ENCODE data around the gene MEF2A.
A peak's percentile ranks its signal among the peaks of the same experiment; 100 is the strongest.
"Not testable (repeated sequence)": the region's sequence is repeated elsewhere in the genome, so short reads cannot be mapped to it uniquely, and the experiment has no call there.

Gene MEF2A

GRCh38 chr15:99731336-99732123 lies 165.7 kb downstream of the MEF2A start:
- H3K4me3 ChIP-seq (ENCODE audit: low read depth in 1 of 5, low read length in 5 of 5), result peak overlapping the region; percentile 79 to 87 (median 81)
- H3K27ac ChIP-seq (ENCODE audit: low read depth, low read length), result peak overlapping the region; percentile 86
- H3K4me1 ChIP-seq (ENCODE audit: control insufficient read depth in 5 of 5, insufficient read depth in 5 of 5, low read length in 5 of 5), result peaks cover 0 to 42% (median 34%) of the 10 kb centered on the region in 5 donors
- peaks cover 0 to 25% (median 19%) of the 10 kb centered on the region in 5 donors for H3K36me3 ChIP-seq (ENCODE audit: control insufficient read depth in 5 of 5, insufficient read depth in 5 of 5, low read length in 5 of 5)
- peak overlapping the region in 3 of 5 donors; percentile 82 to 90 (median 90) for H3K9ac ChIP-seq (ENCODE audit: low read length in 5 of 5)
- no peaks in the 10 kb centered on the region for H3K9me3 ChIP-seq (ENCODE audit: control insufficient read depth in 5 of 5, low read length in 5 of 5)
- H3K27me3 ChIP-seq (ENCODE audit: control insufficient read depth in 5 of 5, insufficient read depth in 4 of 5, low read length in 5 of 5), result no peaks in the 10 kb centered on the region

GRCh38 chr15:99732124-99732750 lies 166.5 kb downstream of the MEF2A start:
- peak overlapping the region; percentile 86 for H3K27ac ChIP-seq (ENCODE audit: low read depth, low read length)
- H3K27me3 ChIP-seq (ENCODE audit: control insufficient read depth in 5 of 5, insufficient read depth in 4 of 5, low read length in 5 of 5), result no peaks in the 10 kb centered on the region
- H3K4me1 ChIP-seq (ENCODE audit: control insufficient read depth in 5 of 5, insufficient read depth in 5 of 5, low read length in 5 of 5), result peaks cover 0 to 42% (median 34%) of the 10 kb centered on the region in 5 donors
- peaks cover 0 to 22% (median 19%) of the 10 kb centered on the region in 5 donors for H3K36me3 ChIP-seq (ENCODE audit: control insufficient read depth in 5 of 5, insufficient read depth in 5 of 5, low read length in 5 of 5)
- H3K9me3 ChIP-seq (ENCODE audit: control insufficient read depth in 5 of 5, low read length in 5 of 5), result peaks cover 0 to under 1% (median 0%) of the 10 kb centered on the region in 5 donors
- peak overlapping the region; percentile 78 to 90 (median 87) for H3K9ac ChIP-seq (ENCODE audit: low read length in 5 of 5)
- peak overlapping the region; percentile 79 to 87 (median 81) for H3K4me3 ChIP-seq (ENCODE audit: low read depth in 1 of 5, low read length in 5 of 5)

DNA sequence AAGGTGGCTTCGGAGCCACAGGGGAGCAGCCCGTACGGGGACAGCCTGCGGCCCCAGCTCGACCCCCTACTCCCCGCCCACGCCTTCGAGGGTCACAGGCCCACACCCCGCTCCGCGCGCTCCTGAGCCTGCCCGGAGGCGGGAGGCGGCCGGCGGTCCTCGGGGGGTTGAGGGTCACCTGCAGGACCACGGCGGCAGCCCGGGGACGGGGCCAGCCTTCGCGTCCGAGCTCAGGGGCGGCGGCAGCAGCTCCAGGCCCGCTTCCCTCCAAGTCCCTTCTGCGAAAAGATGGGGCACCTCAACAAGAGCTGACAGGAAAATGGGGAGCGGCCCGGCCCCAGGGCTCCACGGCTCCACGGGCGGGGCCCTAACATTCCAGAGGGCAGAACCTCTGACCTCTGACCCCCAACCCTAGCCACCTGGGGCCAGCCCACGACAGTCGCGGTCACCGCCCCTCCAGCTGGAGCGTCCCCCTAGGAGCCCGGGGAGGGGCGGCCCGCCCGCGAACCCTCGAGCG lies 167.0 kb downstream of the MEF2A start:
- Histone ChIP-seq H3K9ac (ENCODE audit: low read length in 5 of 5) (peak overlapping the region; percentile 78 to 90 (median 87)), H3K9me3 (ENCODE audit: control insufficient read depth in 5 of 5, low read length in 5 of 5) (peaks cover 0 to 5% (median 0%) of the 10 kb centered on the region in 5 donors), H3K4me1 (ENCODE audit: control insufficient read depth in 5 of 5, insufficient read depth in 5 of 5, low read length in 5 of 5) (peaks cover 0 to 42% (median 34%) of the 10 kb centered on the region in 5 donors), H3K36me3 (ENCODE audit: control insufficient read depth in 5 of 5, insufficient read depth in 5 of 5, low read length in 5 of 5) (peaks cover 0 to 17% (median 16%) of the 10 kb centered on the region in 5 donors), H3K4me3 (ENCODE audit: low read depth in 1 of 5, low read length in 5 of 5) (peak overlapping the region; percentile 79 to 87 (median 81)), H3K27me3 (ENCODE audit: control insufficient read depth in 5 of 5, insufficient read depth in 4 of 5, low read length in 5 of 5) (no peaks in the 10 kb centered on the region), H3K27ac (ENCODE audit: low read depth, low read length) (peak overlapping the region; percentile 86)

DNA sequence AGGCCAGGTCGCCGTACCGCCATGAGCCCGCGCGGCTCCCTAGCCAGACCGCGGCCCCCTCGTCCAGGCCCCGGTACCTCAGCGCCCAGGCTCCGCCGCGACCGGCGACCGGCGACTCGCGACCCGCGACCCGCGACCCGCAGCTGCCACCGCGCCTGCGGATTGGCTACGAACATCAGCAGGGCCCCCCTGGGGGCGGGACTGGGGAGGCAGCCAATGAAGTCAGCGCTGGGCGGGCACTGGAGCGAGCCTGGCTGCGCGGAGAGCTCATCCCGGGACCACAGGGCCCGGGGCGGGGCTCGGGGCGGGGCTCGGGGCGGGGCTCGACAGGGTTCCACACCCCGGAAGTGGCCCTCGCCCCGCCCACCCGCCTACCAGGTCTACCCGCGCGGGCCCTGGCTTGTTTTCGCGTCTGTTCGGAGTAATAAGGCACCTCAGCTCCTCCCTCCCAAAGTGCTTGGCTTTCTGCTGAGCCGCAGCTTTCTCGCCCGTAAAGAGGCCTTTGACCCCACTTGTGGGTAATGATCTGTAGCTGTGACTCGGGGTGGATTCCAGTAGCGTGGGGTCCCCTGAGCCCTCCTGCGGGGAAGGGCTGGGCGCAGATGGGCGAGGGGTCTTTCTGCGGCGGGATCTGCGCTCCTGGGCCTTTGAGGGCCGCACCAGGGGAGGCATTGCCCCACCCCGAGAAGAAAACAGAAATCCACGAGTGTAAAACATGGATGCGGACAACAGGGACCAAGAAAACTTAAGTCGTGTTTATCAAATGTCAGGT lies 167.7 kb downstream of the MEF2A start, which contains the start of gene LYSMD4:
Gene LYSMD4 (minus strand): TSS at position 170 of the 772 bp plus-strand sequence. CDS start 1,438 bp downstream, outside the sequence.
- Histone ChIP-seq H3K9ac (ENCODE audit: low read length in 5 of 5) (peak within 1 kb of the TSS; percentile 78 to 90 (median 87)), H3K4me1 (ENCODE audit: control insufficient read depth in 5 of 5, insufficient read depth in 5 of 5, low read length in 5 of 5) (peaks cover 0 to 42% (median 34%) of the 10 kb centered on the region in 5 donors), H3K36me3 (ENCODE audit: control insufficient read depth in 5 of 5, insufficient read depth in 5 of 5, low read length in 5 of 5) (peaks cover 0 to 11% (median 10%) of the 10 kb centered on the region in 5 donors), H3K9me3 (ENCODE audit: control insufficient read depth in 5 of 5, low read length in 5 of 5) (peaks cover 0 to 5% (median 0%) of the 10 kb centered on the region in 5 donors), H3K4me3 (ENCODE audit: low read depth in 1 of 5, low read length in 5 of 5) (peak within 1 kb of the TSS; percentile 79 to 87 (median 81)), H3K27ac (ENCODE audit: low read depth, low read length) (peak within 1 kb of the TSS; percentile 86), H3K27me3 (ENCODE audit: control insufficient read depth in 5 of 5, insufficient read depth in 4 of 5, low read length in 5 of 5) (no peaks in the 10 kb centered on the region)

GRCh38 chr15:99734040-99734291 lies 168.2 kb downstream of the MEF2A start:
- Histone ChIP-seq H3K4me3 (ENCODE audit: low read depth in 1 of 5, low read length in 5 of 5) (peak overlapping the region in 4 of 5 donors; percentile 68 to 85 (median 72)), H3K9ac (ENCODE audit: low read length in 5 of 5) (peak overlapping the region in 3 of 5 donors; percentile 57 to 83 (median 69)), H3K4me1 (ENCODE audit: control insufficient read depth in 5 of 5, insufficient read depth in 5 of 5, low read length in 5 of 5) (peaks cover 0 to 42% (median 34%) of the 10 kb centered on the region in 5 donors), H3K27ac (ENCODE audit: low read depth, low read length) (peak overlapping the region; percentile 66)
- H3K36me3 ChIP-seq (ENCODE audit: control insufficient read depth in 5 of 5, insufficient read depth in 5 of 5, low read length in 5 of 5); H3K27me3 ChIP-seq (ENCODE audit: control insufficient read depth in 5 of 5, insufficient read depth in 4 of 5, low read length in 5 of 5); H3K9me3 ChIP-seq (ENCODE audit: control insufficient read depth in 5 of 5, low read length in 5 of 5): not testable (repeated sequence)

DNA sequence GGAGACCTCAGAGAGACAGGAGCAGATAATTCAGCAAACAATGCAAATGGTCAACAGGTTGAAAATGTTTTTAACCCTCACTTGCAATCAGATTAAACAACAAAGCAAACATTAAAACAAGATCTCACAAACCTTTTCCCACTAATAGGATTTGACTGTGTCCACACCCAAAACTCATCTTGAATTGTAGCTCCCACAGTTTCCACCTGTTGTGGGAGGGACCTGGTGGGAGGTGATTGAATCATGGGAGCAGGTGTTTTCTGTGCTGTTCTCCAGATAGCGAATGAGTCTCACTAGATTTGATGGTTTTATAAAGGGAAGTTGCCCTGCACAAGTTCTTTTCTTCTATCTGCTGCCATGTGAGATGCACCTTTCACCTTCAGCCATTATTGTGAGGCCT lies 168.8 kb downstream of the MEF2A start:
- H3K27me3 ChIP-seq (ENCODE audit: control insufficient read depth in 5 of 5, insufficient read depth in 4 of 5, low read length in 5 of 5), result no peaks in the 10 kb centered on the region
- no peak overlapping the region for H3K4me3 ChIP-seq (ENCODE audit: low read depth in 1 of 5, low read length in 5 of 5)
- H3K27ac ChIP-seq (ENCODE audit: low read depth, low read length), result no peak overlapping the region
- H3K4me1 ChIP-seq (ENCODE audit: control insufficient read depth in 5 of 5, insufficient read depth in 5 of 5, low read length in 5 of 5), result peaks cover 0 to 36% (median 31%) of the 10 kb centered on the region in 5 donors
- H3K9ac ChIP-seq (ENCODE audit: low read length in 5 of 5), result no peak overlapping the region
- H3K9me3 ChIP-seq (ENCODE audit: control insufficient read depth in 5 of 5, low read length in 5 of 5), result peaks cover 0 to 5% (median 0%) of the 10 kb centered on the region in 5 donors
- peaks cover 0 to 2% (median 0%) of the 10 kb centered on the region in 5 donors for H3K36me3 ChIP-seq (ENCODE audit: control insufficient read depth in 5 of 5, insufficient read depth in 5 of 5, low read length in 5 of 5)

- Histone ChIP-seq H3K4me3 (ENCODE audit: low read depth in 1 of 5, low read length in 5 of 5) (no peak overlapping the region), H3K4me1 (ENCODE audit: control insufficient read depth in 5 of 5, insufficient read depth in 5 of 5, low read length in 5 of 5) (peaks cover 0 to 23% (median 20%) of the 10 kb centered on the region in 5 donors), H3K27ac (ENCODE audit: low read depth, low read length) (no peak overlapping the region), H3K9me3 (ENCODE audit: control insufficient read depth in 5 of 5, low read length in 5 of 5) (peaks cover 0 to 5% (median 0%) of the 10 kb centered on the region in 5 donors), H3K36me3 (ENCODE audit: control insufficient read depth in 5 of 5, insufficient read depth in 5 of 5, low read length in 5 of 5) (peaks cover 0 to 2% (median 0%) of the 10 kb centered on the region in 5 donors), H3K27me3 (ENCODE audit: control insufficient read depth in 5 of 5, insufficient read depth in 4 of 5, low read length in 5 of 5) (no peaks in the 10 kb centered on the region), H3K9ac (ENCODE audit: low read length in 5 of 5) (no peak overlapping the region)
Observed at GRCh38 chr15:99735868-99736267, 170.1 kb downstream of the MEF2A start.

DNA sequence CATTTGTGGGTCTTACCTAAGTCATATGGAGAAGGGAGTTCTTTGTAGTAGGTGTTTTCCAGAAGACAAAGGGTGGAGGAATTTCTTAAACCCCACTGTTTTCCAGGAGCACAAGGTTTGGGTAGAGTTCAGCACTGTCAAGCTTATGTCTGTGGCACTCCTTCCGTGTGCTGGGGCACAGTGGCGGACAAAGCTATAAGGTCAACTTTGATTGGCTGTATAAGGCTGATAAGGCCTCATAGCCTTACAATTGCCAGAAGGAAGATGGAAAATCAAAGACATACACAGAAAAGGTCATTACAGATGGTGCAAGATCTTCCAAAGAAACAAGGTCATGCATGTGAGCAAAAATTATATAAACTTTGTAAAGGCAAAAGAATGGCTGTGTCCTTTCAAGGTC lies 170.9 kb downstream of the MEF2A start:
- no peak overlapping the region for H3K4me3 ChIP-seq (ENCODE audit: low read depth in 1 of 5, low read length in 5 of 5)
- H3K36me3 ChIP-seq (ENCODE audit: control insufficient read depth in 5 of 5, insufficient read depth in 5 of 5, low read length in 5 of 5), result no peaks in the 10 kb centered on the region
- no peak overlapping the region for H3K27ac ChIP-seq (ENCODE audit: low read depth, low read length)
- H3K9ac ChIP-seq (ENCODE audit: low read length in 5 of 5), result no peak overlapping the region
- H3K4me1 ChIP-seq (ENCODE audit: control insufficient read depth in 5 of 5, insufficient read depth in 5 of 5, low read length in 5 of 5), result peaks cover 0 to 15% (median 14%) of the 10 kb centered on the region in 5 donors
- H3K9me3 ChIP-seq (ENCODE audit: control insufficient read depth in 5 of 5, low read length in 5 of 5), result peaks cover 0 to 5% (median 0%) of the 10 kb centered on the region in 5 donors
- no peaks in the 10 kb centered on the region for H3K27me3 ChIP-seq (ENCODE audit: control insufficient read depth in 5 of 5, insufficient read depth in 4 of 5, low read length in 5 of 5)

DNA sequence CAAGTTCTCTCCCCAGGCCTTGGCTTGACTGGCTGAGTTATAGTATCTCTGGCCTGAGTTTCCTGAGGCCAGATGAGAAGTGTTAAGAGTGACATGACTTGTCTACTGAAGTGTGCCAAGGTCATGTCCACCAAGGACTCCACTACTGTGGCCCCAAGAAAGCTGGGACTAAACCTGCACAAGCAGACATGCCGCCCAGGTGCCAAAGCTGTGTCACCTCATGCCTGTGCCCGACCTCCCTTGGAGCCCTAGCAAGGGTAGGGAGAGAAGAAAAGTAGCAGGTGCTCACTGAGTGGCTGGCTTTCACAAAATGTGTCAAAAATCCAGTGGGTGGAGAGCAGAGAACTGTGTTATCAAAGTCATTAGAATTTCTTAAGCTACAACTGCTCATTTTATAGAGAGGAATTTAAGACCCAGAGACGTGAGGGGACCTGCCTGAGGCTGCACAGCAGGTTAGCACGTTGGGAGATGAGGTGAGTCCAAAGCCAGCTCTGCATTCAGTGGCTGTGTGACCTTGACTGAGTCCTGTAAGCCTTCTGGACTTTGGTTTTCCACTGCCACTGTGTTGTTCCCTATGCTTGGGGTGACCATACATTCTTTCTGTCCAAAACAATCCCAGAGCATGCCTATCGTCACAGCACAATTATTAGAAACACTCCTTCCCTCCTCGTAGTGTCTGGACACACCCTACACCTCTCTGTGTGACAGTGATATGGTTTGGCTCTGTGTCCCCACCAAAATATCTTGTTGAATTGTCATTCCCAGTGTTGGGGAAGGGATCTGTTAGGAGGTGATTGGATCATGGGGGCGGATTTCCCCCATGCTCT lies 172.4 kb downstream of the MEF2A start:
- Histone ChIP-seq H3K4me3 (ENCODE audit: low read depth in 1 of 5, low read length in 5 of 5) (no peak overlapping the region), H3K36me3 (ENCODE audit: control insufficient read depth in 5 of 5, insufficient read depth in 5 of 5, low read length in 5 of 5) (no peaks in the 10 kb centered on the region), H3K9me3 (ENCODE audit: control insufficient read depth in 5 of 5, low read length in 5 of 5) (peaks cover 0 to 5% (median 0%) of the 10 kb centered on the region in 5 donors), H3K4me1 (ENCODE audit: control insufficient read depth in 5 of 5, insufficient read depth in 5 of 5, low read length in 5 of 5) (peaks cover 0 to 4% (median 3%) of the 10 kb centered on the region in 5 donors), H3K9ac (ENCODE audit: low read length in 5 of 5) (no peak overlapping the region), H3K27ac (ENCODE audit: low read depth, low read length) (no peak overlapping the region), H3K27me3 (ENCODE audit: control insufficient read depth in 5 of 5, insufficient read depth in 4 of 5, low read length in 5 of 5) (no peaks in the 10 kb centered on the region)

Measured in subcutaneous abdominal adipose tissue (tissue), 5 donors.